Skin of body (tissue), 2 donors: ENCODE data around the gene SRSF7. TPM values are rescaled to one million over a fixed set of nuclear protein-coding genes. Genes with fewer than 3 reads are reported as not detected.
"Not testable (repeated sequence)": the region's sequence is repeated elsewhere in the genome, so short reads cannot be mapped to it uniquely, and the experiment has no call there.

Experiments
- DNase-seq: peaks from one replicate; lab custom pipeline; 2025; lab: John Stamatoyannopoulos, UW
- total RNA-seq: library from RNA; depleted of rRNA; stranded (reverse); fragments of >200 nt; gene quantifications from one replicate; pipeline ENCODE4 v1.2.3, GENCODE V29; 2014

Gene SRSF7
- total RNA-seq, 1 donor from 2014 or later = 111 TPM

DNA sequence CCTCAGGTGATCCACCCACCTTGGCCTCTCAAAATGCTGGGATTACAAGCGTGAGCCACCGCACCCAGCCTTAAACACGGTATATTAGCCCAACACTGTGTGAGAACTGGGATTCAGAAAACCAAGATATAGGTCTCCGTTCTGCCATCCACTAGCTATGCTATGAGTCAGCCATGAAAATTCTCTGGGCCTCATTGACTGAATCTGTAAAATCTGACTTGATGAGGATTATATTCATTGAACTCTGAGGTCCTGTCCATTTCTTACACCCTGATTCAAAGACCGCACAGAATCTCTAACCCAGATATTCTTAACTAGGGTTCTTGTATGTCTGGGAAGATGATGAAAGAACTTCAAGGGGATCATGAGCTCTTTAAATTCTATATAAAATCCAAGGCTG lies 47.8 kb downstream of the SRSF7 start:
- not testable (repeated sequence) for DNase-seq

DNA sequence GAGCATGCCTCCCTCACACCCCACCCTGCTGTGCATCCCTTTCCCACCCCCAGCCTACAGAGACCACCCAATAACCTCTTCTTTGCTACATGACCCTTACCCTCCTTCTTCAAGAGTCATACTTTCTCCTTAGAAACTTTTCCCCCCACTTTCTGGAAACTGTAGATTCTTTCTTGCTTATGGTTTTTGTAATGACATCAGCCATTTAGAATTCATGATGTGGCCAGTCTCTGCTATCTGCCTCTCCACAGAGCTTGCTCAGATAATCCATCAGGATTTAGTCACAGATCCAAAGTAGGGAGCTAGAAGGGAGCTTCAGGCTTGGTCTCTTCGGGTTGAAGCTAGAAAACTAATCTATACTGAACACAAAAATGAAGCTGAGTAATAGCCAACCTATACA lies 48.7 kb downstream of the SRSF7 start:
- DNase-seq = peak; percentile 25

DNA sequence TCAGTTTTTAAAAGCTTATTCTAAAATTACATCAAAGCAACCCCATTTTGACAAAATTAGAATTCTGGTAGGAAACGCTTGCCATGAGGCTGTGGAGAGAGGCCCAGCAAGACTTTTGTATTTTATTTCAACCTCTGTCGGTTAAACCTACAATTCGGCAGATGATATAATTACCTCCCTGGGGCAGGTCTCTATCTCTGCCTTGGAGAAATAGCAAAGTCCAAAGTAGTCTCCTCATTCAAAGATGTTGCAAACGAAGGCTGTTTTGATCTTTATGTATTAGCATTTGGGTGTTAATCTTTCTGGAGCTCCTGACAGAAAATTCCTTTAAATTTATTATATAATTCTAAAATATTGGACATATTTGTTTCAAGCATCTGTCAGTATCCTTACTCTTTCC lies 49.6 kb downstream of the SRSF7 start:
- no peak for DNase-seq

DNA sequence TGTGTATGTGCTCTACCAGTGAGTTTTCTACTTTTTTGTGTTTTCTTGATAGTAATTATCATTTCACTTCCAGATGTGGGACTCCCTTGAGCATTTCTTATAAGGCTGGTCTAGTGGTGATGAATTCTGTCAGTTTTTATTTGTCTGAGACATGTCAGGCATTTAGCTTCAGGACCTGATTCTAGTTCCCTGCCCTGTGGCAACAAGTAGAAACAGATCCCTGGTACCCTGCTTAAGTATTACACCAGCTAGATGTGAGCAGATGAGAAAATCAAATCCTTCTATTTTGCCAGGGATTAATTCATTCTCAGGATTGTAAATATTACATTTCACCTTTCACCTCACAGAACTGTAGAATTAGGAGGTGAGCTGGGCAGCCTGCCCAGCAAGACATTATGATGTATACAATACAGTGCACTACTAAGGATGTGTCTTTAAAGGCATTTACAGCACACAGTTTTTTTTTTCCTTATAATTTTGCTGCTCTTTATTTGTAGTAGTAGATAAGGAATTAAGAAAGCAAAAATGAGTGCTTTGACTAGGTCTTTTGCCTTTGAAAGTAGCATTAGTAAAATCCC lies 50.2 kb downstream of the SRSF7 start:
- DNase-seq = no peak

DNA sequence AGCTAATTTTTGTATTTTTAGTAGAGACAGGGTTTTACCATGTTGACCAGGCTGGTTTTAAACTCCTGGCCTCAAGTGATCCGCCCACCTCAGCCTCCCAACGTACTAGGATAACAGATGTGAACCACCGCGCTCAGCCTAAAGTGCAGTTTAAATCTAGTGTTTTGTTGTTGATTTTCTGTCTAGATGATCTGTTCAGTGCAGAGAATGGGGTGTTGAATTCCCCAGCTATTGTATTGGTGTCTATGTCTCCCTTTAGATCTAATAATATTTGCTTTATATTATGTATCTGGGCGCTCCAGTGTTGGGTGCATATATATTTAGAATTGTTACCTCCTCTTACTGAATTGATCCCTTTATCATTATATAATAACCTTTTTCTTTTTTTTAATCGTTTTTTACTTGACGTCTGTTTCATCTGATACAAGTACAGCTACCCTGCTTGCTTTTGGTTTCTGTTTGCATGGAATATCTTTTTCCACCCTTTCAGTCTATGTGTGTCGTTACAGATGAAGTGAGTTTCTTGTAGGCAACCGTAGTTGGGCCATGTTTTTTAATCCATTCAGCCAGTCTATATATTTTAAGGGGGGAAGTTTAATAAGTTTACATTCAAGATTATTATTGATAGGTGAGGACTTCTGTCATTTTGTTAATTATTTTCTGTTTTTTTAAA lies 50.9 kb downstream of the SRSF7 start:
- DNase-seq = no peak

DNA sequence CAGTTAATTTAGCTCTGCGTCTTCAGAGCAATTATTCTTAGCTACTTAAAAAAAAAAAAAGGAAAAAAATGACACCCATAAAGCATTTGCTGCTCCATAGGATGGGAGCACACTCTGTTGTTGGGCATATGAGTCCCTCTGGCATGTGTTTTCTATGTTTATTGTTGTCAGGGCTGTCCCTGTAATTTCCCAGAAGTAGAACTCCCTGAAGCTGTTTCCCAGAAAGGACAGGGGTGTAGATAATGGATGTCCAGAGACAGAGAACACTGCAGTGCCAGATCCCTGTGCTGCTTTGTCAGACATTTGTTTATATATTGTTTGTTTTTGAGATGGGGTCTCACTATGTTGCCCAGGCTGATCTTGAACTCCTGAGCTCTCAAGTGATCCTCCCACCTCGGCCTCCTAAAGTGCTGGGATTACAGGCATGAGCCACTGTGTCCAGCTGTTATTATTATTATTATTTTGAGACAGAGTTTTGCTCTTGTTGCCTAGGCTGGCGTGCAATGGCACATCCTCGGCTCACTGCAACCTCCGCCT lies 52.6 kb downstream of the SRSF7 start:
- no peak for DNase-seq

DNA sequence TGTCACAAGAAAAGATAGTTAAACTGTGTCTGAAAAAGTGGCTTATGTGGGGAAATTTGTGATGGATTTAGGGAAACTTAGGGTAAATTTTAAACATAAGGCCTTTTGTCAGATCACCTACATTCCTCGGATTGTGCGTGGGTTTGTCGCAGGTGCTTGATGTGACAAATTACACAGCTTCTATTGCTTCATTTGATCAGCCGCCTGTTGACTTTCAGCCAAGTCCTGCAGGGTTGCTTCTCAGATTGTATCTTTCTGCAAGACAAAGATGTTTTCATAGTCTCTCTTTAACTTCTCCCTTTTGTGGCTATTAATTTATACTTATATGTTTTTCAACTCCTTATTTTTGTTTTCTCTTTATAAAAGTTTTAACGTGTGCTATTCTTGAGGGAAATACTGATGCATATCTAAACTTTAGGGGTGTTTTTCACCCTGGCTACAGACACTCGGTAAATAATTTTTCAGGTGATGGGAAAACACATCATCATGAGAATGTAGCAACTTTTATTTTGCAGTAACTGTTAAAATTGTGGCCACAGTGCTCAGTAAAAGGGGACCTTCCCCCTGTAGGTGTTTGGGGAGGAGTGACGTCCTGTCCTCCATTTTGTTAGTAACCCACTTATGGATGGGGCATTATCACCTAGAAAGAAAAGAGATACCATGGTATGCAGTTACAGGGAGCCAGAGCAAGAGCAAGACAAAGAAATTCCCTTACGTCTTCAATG lies 53.9 kb downstream of the SRSF7 start:
- no peak for DNase-seq

Other genes with a start within 250 kb of the SRSF7 start
- gene HNRNPLL, start 148.4 kb downstream of the SRSF7 start, total RNA-seq = 49.9 TPM
- 7.1 TPM for gene GALM, start 85.2 kb downstream of the SRSF7 start, total RNA-seq
- 8.8 TPM for gene GEMIN6, start 26.8 kb upstream of the SRSF7 start, total RNA-seq
- 20.3 TPM for gene DHX57, start 124.6 kb upstream of the SRSF7 start, total RNA-seq
- 12.5 TPM for gene MORN2, start 124.6 kb upstream of the SRSF7 start, total RNA-seq
- 1.7 TPM for gene ARHGEF33, start 138.5 kb upstream of the SRSF7 start, total RNA-seq